ENCODE results near the gene KIAA1671.

KIAA1671 gene

DNA sequence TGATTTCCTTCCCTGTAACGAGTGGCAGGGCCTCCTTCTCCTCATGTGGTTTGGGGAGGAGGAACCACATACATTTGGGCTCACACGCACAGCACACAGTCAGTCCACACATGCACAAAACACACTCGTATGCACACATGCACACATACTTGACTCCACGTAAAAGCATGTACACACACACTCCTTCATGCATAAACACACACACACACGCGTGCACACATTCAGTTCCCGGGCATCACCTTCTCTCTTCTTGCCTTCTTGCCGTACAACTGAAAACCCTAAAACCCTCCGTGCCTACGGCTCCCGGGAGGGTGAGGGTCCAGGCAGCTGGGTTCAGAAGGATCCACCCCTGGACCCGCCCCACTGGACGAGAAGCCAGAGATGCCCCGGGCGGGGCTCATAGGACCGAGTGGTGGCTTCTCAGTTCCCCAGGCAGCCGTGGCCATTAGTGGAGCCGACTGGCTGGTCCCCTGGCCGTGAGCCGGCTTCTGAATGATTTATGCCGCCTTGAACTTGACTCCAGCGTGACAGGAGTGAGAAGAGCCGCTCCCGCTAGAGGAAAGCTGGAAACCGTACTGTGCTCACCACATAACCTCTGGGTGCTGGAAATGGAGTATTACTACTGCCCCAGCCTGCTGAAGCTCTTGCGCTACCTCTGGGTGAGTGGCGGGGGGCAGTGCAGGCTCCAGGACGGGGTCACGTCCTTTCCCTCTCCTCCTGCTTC is 117.4 kb downstream of the KIAA1671 start:
- DNase-seq = no peak

DNA sequence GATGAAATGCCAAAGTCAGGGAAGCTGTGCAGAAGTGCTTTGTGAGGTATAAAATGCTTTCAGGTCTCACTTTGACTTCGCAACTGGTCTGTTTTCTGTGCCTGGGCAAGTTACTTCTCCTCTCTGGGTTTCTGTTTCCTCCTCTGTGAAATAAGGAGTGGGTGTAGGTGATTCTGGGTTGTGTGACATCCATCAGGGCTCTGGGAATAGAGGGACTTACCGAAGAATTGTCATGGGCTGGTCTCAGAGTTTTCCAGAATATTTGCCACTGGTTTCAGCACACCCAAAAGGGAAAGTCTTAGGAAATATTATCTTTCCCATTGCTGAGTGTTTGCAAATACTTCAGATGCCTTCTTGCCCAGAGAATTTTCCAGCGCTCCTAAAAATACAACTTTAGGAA is 118.4 kb downstream of the KIAA1671 start:
- DNase-seq = no peak

DNA sequence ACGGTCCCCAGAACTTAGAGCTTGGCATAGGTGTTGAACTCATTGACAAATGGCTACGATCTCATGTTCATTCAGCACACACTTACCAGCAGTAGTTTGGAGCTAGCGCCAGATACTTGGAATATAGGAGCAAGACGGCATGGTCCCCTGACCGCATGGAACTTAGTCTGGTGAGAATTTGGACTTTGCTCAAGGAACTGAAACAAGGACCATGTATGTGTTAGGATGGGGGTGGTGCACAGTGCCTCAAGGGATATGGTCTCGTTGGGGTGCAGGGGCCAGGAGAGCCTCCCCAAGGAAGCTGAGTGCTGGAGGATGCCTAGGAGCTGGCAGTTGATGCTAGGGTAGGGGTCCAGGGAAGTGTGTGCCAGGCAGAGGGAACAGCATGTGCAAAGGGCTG is 119.2 kb downstream of the KIAA1671 start:
- no peak for DNase-seq

DNA sequence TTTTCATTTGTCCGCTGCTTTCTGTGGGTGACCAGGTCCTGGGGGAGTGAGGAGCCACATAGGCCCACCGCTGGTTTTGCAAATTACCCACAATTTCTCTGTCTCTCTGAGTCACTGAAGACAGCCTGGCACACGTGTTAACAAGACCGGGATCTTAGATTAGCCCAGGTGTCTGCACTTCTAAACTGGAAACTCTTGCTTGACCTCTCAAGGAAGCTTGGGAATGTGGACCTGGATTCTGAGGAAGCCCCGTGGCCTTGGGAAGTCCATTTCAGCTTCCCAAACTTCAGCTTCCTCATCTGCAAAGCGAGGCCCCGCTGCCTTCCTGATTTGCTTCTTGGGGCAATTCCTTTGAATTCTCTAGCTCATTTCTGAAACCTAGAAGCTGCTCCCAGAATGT is 119.9 kb downstream of the KIAA1671 start:
- DNase-seq = no peak

- no peak for DNase-seq
These were observed 123.8 kb downstream of the KIAA1671 start for GRCh38 chr22:25076336-25076735.

- DNase-seq = no peak
These were observed 124.5 kb downstream of the KIAA1671 start for GRCh38 chr22:25077056-25077455.

DNA sequence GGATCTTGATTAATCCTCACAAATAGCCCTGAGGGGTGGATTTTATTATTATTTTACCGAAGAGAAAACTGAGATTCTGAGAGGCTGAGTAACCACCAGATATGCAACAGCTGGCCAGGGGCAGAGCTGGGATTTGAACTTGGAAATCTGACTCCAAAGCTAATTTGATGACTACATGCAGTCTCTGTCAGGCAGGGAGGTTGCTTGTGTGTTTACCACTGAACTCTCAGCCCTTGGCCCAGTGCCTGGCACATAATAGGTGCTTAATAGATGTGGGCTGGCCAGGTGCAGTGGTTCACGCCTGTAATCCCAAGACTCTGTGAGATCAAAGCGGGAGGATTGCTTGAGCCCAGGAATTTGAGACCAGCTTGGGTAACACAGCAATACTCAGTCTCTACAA is 125.4 kb downstream of the KIAA1671 start:
- no peak for DNase-seq

- no peak for DNase-seq
These were observed 126.1 kb downstream of the KIAA1671 start for GRCh38 chr22:25078591-25078990.

GRCh38 chr22:25080855-25081254 is 128.3 kb downstream of the KIAA1671 start:
- no peak for DNase-seq

GRCh38 chr22:25081409-25081824 is 128.9 kb downstream of the KIAA1671 start:
- DNase-seq = no peak

DNA sequence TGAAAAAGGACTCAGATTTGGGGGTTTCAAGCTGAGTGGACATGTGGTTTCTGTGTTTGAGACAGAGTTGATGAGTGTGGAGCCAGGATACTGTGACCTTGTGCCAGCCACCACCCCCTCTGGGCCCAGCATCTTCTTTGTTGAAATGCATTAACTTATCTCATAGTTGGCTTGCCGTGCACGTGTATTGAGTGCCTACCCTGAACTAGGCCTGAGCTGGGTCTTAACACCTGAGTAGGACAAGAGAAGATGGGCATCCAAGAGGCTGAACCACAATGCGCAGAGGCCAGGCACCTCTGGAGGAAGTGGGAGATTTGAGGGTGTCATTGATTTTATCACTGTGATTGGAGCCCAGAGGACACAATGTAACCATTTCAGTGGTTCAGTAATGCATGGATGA is 129.6 kb downstream of the KIAA1671 start:
- DNase-seq = no peak

DNA sequence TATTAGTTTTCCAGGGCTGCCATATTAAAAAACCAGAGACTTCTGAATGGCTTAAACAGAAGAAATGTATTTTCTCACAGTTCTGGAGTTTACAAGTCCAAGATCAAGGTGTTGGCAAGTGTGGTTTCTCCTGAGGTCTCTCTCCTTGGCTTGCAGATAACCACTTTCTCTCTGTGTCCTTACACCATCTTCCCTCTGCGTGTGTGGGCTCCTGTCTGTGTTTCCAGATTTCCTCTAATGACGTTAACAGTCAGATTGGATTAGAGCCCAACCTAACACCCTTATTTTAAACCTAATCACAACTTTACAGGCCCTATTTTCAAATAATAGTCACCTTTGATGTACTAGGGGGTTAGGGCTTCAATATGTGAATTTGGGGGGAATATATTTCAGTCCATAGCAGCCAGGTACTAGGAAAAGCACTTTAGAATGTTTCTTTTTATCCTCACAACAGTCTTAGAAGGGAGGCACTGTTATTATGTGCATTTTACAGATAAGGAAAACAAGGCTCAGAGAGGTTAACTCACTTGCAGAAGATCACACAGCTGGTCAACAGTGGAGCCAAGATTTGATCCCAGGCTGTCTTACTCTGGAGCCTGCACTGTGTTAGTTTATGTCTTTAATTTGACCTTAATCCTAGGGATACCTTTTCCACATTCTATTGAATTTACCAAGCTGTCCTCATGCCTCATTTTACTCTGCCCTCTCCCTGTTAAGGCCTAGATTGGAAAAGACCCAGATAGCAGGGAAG is 130.7 kb downstream of the KIAA1671 start:
- no peak for DNase-seq

- DNase-seq = no peak
These were observed 131.3 kb downstream of the KIAA1671 start for GRCh38 chr22:25083807-25084200.

DNA sequence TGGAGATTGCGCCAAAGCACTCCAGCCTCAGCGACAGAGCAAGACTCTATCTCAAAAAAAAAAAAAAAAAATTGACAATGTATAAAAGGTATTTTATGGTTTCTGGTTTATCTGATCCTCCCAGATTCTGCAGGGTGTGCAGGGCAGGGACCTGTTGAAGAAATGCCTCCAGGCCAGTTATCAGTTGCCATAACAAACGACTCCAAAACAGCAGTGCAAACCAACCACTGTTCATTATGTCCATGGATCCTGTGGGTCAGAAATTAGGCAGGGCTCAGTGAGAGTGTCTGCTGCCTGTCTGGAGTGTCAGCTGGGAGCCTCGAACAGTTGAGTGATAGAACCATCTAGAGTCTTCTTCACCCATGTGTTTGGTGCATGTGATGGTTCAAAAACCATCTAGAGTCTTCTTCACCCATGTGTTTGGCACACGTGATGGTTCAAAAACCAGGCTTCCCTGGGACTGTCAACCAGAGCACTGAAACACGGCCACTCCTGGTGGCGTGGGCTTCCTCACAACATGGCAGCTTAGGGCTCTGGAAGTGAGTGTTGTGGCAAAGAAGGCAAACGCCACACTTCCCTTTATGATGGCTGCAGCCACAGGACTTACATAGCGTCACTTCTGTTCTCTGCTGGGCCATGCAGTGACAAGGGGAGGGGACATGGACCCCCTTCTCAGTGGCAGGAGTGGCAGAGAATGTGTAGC is 132.0 kb downstream of the KIAA1671 start:
- DNase-seq = no peak

GRCh38 chr22:25085156-25085555 is 132.6 kb downstream of the KIAA1671 start:
- DNase-seq = no peak

DNA sequence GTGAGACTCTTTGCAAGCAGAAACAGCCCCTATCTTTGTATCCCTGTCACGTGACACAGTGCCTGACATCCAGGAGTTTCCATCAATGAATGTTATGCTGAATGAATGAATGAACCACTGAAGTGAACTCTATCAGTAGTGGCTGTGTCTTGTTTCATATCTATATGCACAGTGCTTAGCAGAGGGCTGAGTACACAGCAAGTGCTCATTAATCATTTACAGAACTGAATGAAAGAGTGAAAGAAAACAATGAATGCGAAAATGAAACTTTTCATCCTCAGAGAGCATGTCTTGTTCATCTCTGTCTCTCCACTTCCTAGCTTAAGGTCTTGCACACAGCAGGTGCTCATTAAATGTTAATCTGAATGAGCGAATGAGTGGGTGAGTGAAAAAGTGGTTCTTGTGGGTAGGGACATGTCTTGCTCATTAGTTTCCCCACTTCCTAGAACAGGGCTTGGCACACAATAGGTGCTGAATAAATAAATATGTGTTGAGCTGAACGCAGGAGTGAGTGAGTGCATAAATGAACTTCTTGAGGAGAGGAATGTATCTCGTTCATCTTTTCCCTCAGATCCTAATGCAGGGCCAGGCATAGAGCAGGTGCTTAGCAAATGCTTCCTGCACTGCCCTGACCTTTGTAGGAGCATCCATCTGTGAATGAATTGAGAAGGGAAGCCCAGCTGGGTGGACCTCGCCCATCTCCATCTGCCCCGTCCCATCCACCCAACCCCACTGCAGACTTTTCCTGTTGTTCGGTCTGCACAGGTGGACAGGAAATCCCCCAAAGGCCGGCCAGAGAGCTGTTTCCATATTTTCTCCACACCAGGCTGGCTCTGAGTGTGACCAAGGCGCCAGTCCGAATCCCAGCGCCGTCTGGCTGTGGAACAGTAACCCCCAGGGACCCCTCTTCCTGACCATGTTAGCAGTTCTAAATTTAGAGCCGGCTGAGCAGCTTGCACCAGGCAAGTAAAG is 133.7 kb downstream of the KIAA1671 start:
- no peak for DNase-seq

- no peak for DNase-seq
These were observed 134.4 kb downstream of the KIAA1671 start for GRCh38 chr22:25086902-25087282.

GRCh38 chr22:25090225-25090890 is 137.8 kb downstream of the KIAA1671 start:
- DNase-seq = no peak

GRCh38 chr22:25091458-25091857 is 138.9 kb downstream of the KIAA1671 start:
- DNase-seq = no peak

- DNase-seq = no peak
These were observed 139.6 kb downstream of the KIAA1671 start for GRCh38 chr22:25092119-25092518.

DNA sequence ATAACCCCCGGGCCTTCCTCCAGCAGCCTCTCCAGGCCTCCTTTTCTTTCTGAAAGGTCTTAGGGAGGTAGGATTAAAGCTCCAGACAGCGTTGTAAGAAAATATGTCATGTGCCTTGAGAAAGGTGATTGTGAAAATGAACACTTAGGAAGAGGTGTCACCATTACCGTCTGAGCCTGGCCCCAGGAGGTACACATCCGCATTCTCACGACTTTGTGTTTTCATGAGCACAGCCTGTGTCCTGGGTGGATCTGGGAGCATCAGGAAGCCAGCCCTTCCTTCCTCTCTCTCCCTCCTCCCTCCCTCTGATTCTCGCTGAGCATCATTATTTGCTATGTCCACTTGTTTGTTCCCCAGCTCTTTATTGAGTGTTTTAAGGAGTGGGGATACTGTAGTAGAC is 142.1 kb downstream of the KIAA1671 start:
- DNase-seq = no peak

GRCh38 chr22:25095869-25096268 is 143.4 kb downstream of the KIAA1671 start:
- no peak for DNase-seq
